CD4-positive, alpha-beta T cell treated with Interleukin-4 for 1 hour (primary cell): Measurements from ENCODE around the gene LRRC26.
"Not testable (repeated sequence)": the region's sequence is repeated elsewhere in the genome, so short reads cannot be mapped to it uniquely, and the experiment has no call there.

ENCODE experiments used
- DNase-seq, 2 donors: peaks; one replicate each; pipeline ENCODE4 v3.0.0-alpha.2; 2020 to 2022

The LRRC26 gene

DNA sequence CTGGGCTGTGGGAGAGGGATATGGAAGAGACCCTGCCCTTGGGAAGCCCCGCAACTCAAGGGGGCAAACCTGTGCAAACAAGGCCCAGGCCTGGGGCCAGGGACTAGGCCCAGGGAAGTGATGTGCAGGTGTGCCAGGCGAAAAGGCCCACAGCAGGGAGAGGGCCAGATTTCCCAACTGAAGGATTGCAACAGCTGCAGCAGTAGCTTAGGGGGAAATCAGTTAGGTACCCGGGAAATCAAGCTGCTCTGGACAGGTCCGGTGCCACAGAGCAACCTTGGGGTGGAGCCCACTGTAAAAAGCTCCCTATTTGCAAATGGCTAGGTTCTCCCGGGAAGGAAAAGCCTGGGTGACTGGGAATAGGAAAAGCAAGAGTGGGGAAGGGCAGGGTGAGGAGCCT, 20.5 kb downstream of the LRRC26 start:
- DNase-seq = no peak

GRCh38 chr9:137148661-137149060, 21.2 kb downstream of the LRRC26 start:
- DNase-seq = no peak

GRCh38 chr9:137148242-137148641, 21.6 kb downstream of the LRRC26 start:
- no peak for DNase-seq

DNA sequence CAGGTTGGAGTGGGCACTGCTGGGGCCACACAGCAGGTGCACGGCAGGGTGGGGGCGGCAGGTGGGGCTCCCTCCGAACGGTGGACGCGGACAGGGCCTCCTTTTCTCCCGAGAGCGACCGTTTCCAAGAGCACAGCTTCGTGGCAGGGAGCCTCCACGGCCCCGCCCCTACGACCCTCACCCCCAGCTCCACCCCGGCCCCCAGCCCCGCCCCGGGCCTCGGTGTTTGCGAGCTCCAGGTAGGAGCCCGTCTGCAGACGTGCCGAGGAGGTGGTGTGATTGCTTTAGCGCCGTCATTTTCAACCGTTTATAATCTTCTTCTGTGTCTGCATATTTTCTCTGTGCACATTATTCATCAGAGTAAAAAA, 22.1 kb downstream of the LRRC26 start:
- DNase-seq = no peak

DNA sequence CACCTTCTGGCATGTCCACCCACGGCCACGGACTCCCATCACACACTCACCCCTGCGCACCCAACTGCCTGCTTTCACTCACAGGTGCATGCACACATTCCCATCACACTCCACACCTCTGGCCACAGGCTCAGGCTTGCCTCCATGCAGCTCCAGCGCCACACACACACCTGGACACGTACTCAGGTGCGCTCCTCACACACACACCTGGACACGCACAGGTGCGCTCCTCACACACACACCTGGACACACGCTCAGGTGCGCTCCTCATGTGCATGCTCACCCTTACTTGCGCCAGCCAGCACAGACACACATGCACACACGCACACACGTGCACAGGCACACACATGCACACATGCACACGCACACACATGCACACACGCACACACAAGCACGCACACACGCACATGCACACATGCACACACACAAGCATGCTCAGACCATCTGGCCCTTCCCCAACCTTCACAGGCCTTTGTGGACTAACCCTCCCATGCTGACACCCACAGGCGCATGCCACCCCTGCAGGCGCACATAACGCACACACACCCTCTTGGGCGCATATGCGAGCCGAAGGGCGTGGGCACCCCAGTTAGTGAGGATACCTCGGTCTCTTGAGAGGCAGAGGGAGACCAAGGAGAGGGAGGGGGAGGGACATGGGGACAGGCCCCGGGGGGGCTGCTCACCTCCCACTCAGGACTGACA, 22.6 kb downstream of the LRRC26 start:
- DNase-seq = no peak

GRCh38 chr9:137146527-137146918, 23.3 kb downstream of the LRRC26 start:
- DNase-seq = no peak

DNA sequence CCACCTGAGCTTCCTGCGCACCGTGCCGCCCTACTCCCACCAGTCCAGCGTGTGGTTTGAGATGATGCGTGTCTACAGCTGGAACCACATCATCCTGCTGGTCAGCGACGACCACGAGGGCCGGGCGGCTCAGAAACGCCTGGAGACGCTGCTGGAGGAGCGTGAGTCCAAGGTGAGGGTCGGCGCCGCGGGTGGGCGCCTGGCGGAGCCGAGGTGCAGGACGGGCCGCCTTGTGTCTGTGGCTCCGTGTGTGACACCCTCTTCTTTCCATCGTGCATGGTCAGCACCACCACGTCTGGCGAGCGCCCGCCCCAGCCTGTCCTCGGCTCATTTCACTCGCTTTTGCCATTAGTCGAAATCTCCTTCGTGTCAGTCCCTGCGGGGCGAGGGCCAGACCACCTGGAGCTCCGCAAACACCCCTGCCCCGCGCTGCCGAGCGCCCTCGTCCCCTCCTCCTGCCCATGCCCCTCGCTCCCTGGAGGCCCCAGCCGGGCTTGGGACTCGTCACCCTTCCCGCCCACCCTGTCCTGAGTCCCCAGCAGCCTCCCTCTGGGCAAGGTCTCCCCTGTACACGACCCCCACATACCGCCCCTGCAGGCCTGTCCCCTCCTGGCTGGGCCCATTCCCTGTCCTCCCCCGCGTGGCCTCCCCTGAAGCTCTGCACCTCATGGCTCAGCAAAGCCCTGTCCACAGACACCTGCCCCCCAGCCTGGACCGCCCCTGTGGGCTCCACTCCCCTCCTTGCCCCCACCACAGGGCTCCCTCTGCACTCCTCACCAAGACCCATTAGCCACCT, 23.9 kb downstream of the LRRC26 start:
- no peak for DNase-seq

DNA sequence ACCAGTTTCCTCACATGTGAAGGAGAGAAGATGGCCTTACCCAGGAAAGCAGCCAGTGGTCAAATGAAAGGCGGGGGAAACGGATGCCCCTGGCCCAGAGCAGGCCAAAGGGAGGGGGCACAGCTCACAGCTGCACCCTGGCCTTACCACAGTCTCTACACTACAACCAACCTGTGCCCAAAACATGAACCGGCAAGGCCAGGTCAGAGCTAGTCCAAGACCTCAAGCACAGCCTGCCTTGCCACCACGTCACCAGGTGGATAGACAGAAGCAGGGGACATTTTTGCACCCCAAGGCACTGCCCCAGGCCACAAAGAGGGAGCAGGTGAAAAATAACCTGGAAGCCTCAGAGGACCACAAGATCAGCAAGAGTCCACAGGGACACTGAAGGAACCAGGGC, 26.4 kb downstream of the LRRC26 start:
- DNase-seq = no peak

- DNase-seq = no peak
These were observed 27.6 kb downstream of the LRRC26 start for GRCh38 chr9:137141976-137142936.

DNA sequence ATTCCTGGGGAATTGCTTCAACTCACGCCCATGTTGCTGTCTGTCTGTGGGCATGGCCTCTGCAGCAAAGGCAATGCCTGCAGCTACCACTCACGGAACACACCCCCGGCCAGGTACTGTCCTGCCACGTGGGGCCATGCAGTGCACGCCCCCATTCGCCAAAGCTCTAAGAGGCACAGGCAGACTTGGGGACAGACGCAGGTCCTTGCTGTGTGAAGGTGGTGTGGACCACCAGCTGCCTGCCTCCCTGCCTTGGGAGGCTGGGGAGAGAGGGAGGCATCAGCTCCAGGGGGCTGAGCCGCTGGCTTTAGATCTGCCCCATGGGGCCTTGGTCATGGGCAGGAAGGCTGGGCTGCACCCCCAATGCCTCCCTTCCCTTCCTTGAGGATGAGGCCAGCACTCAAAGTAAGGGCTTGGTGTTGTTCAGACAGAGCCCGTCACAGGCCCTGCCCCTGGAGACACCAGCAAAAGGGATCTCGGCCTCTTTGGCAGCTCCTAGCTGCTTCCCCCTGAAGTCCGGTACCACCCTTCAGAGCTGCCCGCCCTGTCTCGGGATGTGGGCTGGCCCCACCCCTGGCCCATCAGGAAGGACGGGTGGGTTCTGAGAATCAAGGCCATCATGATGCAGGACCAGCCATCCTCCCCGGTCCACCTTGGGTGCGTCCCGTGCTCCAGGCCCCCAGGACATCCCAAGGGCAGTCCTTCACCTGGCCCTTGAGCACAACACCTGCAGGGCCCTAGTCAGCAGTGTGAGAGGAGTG, 28.6 kb downstream of the LRRC26 start:
- no peak for DNase-seq

GRCh38 chr9:137140151-137141012, 29.5 kb downstream of the LRRC26 start:
- DNase-seq = no peak

DNA sequence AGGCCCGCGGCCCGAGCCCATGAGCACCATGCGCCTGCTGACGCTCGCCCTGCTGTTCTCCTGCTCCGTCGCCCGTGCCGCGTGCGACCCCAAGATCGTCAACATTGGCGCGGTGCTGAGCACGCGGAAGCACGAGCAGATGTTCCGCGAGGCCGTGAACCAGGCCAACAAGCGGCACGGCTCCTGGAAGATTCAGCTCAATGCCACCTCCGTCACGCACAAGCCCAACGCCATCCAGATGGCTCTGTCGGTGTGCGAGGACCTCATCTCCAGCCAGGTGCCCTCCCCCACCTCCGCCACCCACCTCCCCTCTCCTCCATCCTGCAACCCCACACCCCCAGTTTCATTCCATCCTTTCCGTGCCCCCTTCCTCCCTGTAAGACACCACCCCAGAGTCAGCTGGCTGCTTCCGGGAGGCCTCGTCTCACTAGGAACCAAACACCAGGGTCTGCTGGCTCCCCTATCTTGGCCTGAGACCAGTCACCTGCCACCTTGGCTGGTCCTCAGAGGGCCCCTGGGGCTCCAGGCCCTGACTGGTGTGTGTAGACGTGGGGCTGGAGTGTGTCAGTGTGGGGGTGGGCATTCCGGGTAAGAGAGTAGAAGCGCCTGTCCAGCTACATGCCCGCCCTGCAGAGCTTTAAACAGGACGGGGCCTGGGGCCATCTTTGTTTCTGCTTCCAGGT, 30.2 kb downstream of the LRRC26 start:
- DNase-seq = no peak

DNA sequence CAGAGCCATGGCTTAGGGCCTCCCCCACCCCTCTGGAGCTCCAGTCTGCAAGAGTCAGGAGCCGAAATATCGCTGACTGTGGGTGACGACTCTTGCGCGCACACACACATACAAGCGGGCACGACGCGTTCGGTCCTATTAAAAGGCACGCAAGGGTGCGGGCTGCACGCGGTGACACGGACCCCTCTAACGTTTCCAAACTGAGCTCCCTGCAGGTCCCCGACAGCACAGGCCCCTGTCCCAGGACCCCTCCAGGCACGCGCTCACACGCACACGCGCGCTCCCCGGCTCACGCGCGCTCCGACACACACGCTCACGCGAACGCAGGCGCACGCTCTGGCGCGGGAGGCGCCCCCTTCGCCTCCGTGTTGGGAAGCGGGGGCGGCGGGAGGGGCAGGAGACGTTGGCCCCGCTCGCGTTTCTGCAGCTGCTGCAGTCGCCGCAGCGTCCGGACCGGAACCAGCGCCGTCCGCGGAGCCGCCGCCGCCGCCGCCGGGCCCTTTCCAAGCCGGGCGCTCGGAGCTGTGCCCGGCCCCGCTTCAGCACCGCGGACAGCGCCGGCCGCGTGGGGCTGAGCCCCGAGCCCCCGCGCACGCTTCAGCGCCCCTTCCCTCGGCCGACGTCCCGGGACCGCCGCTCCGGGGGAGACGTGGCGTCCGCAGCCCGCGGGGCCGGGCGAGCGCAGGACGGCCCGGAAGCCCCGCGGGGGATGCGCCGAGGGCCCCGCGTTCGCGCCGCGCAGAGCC, 31.0 kb downstream of the LRRC26 start, which contains the start of gene GRIN1:
TSS of gene GRIN1 (plus strand) at position 433 of the 746 bp plus-strand sequence. CDS start 333 bp downstream, outside the sequence.
- no peak for DNase-seq

- no peak for DNase-seq
These were observed 31.7 kb downstream of the LRRC26 start for GRCh38 chr9:137138058-137138721.

DNA sequence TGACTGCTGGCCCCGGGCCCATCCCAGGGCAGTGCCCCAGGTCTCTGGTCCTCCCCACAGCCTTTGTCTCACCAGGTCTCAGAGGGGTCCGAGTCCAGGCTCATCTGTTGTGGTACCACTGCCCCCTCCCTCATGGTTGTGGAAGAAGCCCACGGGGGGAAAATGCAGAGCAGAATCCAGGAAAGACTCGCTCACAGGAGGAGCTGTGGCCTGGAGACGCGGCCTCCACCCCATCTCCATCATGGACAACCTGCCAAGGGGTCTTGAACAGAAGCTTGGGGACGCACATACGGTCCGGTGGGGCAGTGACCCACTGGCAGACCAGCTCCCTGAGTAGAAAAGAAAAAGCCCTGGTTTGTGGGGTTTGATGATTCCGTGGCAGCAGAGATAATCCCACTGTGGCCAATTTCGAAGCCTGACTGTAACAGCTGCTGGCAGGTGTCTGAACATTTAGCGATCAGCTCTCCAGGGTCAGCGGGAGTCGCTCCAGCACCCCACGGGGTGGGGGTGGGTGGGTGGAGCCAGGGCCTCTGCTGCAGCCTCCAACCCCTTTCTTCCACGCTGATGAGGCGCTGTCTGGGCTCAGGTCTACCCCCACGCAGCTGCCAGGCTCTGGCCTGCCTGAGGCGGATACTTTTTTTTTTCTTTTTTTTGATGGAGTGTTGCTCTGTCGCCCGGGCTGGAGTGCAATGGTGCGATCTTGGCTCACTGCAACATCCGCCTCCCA, 32.8 kb downstream of the LRRC26 start:
- DNase-seq = no peak

DNA sequence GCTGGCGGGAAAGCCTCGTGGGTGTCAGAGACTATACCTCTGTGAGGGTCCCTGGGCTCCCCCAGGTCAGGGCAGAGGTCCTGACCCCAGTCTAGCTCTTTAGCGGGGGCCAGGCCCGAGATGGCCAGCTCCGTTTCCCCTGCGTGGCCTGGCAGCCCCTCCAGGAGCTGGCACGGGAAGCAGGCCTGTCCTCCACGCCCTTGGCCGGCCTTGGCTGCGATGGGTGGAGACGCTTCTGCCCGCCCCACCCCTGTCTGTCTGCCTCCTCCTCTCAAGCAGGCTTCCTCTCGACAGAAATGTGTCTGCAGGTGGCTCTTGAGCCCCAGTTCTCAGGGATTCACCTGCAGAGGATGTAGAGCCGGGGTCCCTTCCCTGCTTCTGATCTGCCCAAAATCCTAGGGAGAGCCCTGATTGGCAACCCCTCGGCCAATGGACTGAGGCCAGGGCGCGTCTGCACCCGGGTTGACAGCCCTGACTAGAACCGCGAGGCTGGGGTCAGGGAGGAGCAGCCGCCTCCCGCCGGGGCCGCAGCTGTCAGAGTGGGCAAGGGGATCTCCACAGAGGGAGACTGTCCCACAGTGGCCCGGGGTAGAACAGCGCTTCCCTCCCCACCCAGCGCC, 33.5 kb downstream of the LRRC26 start:
- no peak for DNase-seq

GRCh38 chr9:137135154-137135553, 34.7 kb downstream of the LRRC26 start:
- DNase-seq = not testable (repeated sequence)

- no peak for DNase-seq
These were observed 35.7 kb downstream of the LRRC26 start for GRCh38 chr9:137134191-137134590.
